GM12801 (cell line): ENCODE data around the gene CFAP61.

Experiments
- TF ChIP-seq, protein P1 (sequence below): IDR thresholded peaks from one replicate; pipeline ENCODE4 v1.5.1; 2011; ENCODE audit warnings: control low read depth; ENCODE audit not compliant: insufficient read length; ENCODE audit errors: extremely low read depth

The CFAP61 gene

DNA sequence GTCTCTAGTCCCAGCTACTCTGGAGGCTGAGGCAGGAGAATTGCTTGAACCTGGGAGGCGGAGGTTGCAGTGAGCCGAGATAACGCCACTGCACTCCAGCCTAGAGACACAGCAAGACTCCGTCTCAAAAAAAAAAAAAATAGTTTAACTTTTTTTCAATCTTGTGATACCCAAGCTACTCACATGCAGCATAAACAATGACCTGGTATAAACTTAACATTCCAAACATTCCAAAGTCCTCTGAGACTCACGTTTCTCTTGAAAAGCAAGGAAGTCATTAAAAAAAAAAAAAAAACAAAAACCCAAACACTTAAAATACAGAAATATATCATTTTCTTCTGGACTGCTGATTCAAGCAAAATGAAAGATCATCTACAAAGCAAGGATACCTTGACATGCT, 14.4 kb upstream of the CFAP61 start:
- TF ChIP-seq, protein P1, sequence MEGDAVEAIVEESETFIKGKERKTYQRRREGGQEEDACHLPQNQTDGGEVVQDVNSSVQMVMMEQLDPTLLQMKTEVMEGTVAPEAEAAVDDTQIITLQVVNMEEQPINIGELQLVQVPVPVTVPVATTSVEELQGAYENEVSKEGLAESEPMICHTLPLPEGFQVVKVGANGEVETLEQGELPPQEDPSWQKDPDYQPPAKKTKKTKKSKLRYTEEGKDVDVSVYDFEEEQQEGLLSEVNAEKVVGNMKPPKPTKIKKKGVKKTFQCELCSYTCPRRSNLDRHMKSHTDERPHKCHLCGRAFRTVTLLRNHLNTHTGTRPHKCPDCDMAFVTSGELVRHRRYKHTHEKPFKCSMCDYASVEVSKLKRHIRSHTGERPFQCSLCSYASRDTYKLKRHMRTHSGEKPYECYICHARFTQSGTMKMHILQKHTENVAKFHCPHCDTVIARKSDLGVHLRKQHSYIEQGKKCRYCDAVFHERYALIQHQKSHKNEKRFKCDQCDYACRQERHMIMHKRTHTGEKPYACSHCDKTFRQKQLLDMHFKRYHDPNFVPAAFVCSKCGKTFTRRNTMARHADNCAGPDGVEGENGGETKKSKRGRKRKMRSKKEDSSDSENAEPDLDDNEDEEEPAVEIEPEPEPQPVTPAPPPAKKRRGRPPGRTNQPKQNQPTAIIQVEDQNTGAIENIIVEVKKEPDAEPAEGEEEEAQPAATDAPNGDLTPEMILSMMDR: no peak

DNA sequence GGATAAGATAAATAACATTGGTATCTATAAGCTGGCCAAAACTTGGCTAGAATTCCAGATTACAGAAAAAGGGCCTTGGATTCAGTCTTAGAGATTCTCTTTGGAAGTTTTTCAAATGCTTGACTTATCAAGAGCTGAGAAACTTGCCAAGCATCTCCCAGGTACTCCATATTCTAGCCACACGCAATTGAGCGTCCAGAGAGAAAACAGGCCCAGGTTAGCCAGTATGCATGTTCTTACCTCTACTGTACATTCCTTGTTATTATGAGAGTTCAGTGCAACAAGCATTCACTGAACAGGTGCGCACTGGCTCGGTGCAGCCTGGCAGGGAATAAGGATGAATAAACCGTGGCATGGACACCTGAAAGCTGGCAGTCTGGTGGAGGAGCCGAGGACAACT, 13.7 kb upstream of the CFAP61 start:
- TF ChIP-seq, protein P1: no peak

DNA sequence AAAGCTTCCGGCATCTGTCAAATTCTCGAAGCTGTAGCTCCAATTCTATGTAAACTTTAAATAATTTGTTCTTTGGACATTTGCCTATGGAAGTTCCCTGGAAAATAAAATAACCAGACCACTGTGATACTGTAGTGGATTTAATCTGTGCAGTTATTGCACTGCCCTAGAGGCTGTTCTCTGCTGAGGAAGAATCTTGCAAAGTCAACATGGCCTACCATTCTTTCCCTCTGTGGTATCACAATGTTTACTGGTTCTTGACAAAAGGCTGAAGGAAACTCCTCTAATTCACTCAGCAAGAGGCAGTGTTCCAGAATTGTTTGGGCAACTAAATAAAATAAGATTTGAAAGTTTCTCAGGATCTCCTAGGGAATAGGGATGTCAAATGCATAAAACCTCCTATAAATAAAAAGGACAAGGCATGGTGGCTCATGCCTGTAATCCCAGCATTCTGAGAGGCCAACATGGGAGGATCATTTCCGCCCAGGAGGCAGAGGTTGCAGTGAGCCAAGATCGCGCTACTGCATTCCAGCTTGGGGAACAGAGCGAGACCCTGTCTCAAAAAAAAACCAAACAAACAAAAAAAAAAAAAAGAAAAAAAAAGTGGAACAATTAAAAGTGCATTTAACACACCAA, 12.5 kb upstream of the CFAP61 start:
- TF ChIP-seq, protein P1: no peak

DNA sequence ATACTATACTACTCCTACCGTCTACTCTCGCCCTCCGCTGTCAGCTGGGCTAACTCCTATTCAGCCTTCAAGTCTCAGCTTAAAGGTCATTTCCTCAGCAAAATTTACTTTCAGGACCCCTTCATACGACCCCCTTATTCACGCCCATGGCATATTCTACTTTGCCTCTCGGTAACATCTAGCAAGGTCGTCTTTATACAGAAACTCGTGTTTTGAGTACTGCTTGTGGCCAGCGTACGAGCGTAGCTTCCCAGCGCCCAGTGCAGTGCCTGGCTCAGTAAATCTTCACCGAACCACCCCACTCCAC, 612 bp upstream of the CFAP61 start:
- TF ChIP-seq, protein P1: no peak

DNA sequence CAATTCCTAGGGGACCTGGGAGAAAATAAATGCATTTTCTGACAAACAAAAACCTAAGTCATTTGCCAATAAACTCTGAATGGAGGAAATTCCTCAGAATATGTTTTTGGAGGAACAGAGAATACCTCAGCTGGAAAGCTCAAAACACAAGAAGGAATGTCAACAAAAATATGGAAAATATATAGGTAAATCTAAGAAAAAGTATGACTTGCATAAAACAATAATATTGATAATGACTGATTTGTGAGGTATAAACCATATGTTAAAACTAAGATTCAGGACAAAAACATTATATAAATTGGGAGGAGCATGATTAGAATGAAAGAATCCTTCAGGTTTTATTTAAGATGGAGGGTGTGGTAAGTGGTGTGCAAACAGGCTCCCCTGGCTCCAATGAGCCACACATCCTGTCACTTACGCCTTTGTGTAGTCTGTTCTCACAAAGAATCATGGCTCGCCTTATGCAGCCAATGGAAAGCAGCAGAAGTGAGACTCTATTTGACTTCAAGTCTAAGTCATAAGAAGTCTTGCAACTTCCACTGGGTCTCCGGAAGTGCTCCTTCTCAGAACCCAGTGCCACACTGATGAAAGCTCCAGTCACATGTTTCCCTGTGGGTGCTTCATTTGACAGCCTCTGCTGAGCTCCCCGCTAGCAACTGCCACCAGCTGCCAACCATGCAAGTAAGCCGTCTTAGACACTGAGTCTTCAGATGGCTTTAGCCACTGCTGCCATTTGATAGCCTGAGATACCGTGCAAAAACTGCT, 8.1 kb downstream of the CFAP61 start:
- TF ChIP-seq, protein P1: no peak

DNA sequence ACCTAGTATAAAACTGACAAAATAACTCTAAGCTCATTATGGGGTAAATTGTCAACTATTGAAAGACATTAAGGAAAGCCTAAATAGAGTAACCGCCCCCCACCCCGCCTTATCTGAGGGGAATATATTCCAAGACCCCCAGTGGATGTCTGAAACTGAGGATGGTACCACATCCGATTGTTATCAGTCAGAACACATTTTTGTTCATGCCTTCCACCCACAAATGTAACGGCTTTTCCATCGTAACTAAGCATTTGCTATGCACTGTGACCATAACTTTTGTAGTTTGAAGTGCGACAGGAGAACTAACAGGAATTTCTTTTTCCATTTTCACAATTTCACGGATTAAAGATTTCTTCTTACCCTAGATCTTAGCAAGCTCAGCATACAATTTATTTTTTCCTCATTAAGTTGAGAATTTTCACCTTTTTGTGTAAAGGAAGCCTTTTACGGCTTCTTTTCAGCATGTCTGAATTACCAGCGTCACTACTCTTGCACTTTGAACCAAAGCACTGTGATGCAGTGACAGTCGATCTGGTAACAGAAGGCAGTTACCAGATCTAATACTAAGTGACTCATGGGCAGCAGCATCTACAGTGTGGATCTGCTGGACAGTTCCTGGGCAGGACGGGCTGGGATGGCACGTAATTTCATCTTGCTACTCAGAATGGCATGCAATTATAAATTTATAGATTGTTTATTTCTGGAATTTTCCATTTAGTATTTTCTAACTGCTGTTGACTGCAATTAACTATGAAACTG, 11.8 kb downstream of the CFAP61 start:
- TF ChIP-seq, protein P1: no peak

DNA sequence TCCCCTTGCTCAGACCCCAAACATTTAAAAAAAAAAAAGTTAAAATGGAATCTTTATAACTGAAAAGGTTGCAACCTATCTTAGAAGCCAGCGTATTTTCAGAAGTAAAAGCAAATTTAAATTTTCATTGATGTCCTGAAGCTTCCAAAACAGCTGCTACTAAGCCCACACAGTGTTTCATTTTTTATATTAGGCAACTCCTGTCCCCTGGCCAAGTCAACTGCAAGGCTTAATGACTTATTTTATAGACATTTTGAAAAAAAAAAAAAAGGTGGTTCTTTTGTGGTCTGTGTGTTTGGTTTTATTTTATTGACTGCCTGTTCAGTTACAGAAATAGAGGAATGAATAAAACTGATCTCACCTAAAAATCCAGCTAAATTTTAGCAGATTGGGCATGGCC, 13.0 kb downstream of the CFAP61 start:
- TF ChIP-seq, protein P1: no peak
